Activated T-helper 17 cell treated with anti-CD3 and anti-CD28 coated beads, Interleukin-2, amount 50 U/mL, for 72 hours (primary cell): ENCODE measurements around the gene GLB1L2. TPM values are rescaled to one million over a fixed set of nuclear protein-coding genes. Genes with fewer than 3 reads are reported as not detected.

ENCODE experiments used
- ATAC-seq: fragments of 150-1000 bp; cut with Tn5 transposase; replicated peaks from 2 replicates; pipeline ENCODE4 v1.10.0; 2021; ENCODE audit warnings: mild to moderate bottlenecking, moderate library complexity
- H3K27ac Mint-ChIP-seq: one replicate; pipeline ENCODE4 v1.8.0; 2022; ENCODE audit warnings: mixed read lengths
- H3K27me3 Mint-ChIP-seq: one replicate; pipeline ENCODE4 v1.8.0; 2022; ENCODE audit warnings: mixed read lengths
- H3K36me3 Mint-ChIP-seq: one replicate; pipeline ENCODE4 v1.8.0; 2022; ENCODE audit warnings: low read depth, mild to moderate bottlenecking, mixed read lengths
- H3K4me1 Mint-ChIP-seq: one replicate; pipeline ENCODE4 v1.8.0; 2022; ENCODE audit warnings: mixed read lengths
- H3K4me3 Mint-ChIP-seq: one replicate; pipeline ENCODE4 v1.8.0; 2022; ENCODE audit warnings: mild to moderate bottlenecking, mixed read lengths
- H3K9me3 Mint-ChIP-seq: one replicate; pipeline ENCODE4 v1.8.0; 2022; ENCODE audit warnings: mixed read lengths
- total RNA-seq, 2 donors: library from RNA; stranded (reverse); gene quantifications; one replicate each; pipeline ENCODE4 v1.2.3, GENCODE V29; 2022

The GLB1L2 gene
- total RNA-seq, 2 donors from 2014 or later, result 2.0 to 4.0 TPM

DNA sequence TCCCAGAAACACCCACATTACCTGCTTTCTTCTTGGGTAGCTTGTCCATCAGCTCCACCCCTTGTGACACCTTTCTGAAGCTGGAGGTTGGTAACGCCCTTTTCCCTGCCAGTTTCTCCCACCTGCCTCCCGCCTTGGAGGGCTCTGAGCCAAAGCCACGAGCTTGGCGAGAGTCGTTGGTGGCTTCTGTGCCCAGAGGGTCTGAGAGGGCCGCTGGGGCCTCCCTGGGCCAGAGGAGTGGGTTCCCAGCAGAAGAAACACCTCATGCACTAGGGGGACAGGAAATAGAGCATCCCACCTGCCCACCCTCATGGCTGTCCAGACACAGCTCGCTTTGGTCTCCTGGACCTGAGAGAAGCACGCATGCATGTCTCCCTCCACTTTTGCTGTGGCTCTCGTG is 42.4 kb downstream of the GLB1L2 start:
- Mint-ChIP-seq H3K27ac (no peak overlapping the region), H3K9me3 (no peaks in the 10 kb centered on the region), H3K4me3 (no peak overlapping the region), H3K4me1 (no peaks in the 10 kb centered on the region), H3K27me3 (no peaks in the 10 kb centered on the region), H3K36me3 (no peaks in the 10 kb centered on the region)
- ATAC-seq, result no peak

- Mint-ChIP-seq H3K27me3 (no peaks in the 10 kb centered on the region), H3K36me3 (no peaks in the 10 kb centered on the region), H3K27ac (no peak overlapping the region), H3K4me3 (no peak overlapping the region), H3K9me3 (no peaks in the 10 kb centered on the region), H3K4me1 (no peaks in the 10 kb centered on the region)
- no peak for ATAC-seq
Measured at GRCh38 chr11:134374891-134375550, 43.2 kb downstream of the GLB1L2 start.

DNA sequence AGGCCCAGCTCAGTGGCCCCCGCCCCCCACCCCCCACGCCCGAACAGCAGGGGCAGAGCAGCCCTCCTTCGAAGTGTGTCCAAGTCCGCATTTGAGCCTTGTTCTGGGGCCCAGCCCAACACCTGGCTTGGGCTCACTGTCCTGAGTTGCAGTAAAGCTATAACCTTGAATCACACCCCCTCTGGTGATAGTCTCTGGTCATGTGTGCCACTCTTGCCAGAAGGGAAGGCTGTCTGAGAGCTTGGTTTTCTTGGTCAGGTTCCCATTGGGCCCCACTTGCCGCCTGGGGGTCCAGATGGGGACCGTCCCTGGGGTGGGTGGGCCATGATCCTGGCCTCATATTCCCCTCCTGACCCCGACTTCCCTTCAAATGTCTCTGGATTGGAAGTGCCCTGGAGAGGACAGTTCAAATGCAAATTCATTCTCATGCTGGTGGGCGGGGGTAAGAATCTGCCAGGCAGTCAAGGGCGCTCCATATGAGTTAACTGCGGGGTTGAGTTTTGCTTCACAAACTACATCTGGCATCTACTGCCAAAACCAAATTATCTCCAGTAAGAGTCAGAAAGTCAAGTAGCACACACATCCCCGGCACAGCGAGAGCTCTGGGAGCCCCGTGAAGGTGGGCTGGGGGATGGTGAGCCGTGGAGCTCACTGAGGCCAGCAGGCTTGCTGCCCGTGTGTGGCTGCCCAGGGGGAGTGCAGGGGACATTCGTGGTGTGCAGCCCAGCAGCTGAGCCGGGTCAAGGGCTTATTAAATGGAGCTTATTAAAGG is 44.5 kb downstream of the GLB1L2 start:
- ATAC-seq, result no peak
- H3K9me3 Mint-ChIP-seq, result no peaks in the 10 kb centered on the region
- H3K27ac Mint-ChIP-seq, result no peak overlapping the region
- H3K36me3 Mint-ChIP-seq, result no peaks in the 10 kb centered on the region
- no peak overlapping the region for H3K4me3 Mint-ChIP-seq
- H3K27me3 Mint-ChIP-seq, result no peaks in the 10 kb centered on the region
- H3K4me1 Mint-ChIP-seq, result no peaks in the 10 kb centered on the region

DNA sequence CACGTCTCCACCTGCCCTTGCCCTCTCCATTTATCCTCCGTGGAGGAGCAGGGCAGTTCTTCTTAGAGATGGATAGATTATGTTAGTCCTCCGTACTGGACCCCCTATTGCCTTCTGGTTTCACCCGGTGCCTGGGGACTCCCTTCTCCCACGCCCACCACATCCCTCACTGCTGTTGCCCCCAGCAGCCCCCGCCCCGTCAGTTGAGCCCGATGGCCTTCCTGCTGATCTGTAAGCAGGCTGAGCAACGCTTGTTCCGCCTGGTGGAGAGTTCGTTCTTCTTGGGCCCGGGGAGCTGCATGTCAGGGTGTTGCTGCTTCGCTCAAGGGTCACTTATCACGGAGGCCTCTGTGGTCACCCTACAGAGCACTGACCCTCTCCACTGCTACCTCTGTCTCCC is 46.1 kb downstream of the GLB1L2 start:
- Mint-ChIP-seq H3K4me1 (no peaks in the 10 kb centered on the region), H3K9me3 (no peaks in the 10 kb centered on the region), H3K27me3 (peaks cover 4% of the 10 kb centered on the region), H3K27ac (no peak overlapping the region), H3K4me3 (no peak overlapping the region), H3K36me3 (no peaks in the 10 kb centered on the region)
- no peak for ATAC-seq

DNA sequence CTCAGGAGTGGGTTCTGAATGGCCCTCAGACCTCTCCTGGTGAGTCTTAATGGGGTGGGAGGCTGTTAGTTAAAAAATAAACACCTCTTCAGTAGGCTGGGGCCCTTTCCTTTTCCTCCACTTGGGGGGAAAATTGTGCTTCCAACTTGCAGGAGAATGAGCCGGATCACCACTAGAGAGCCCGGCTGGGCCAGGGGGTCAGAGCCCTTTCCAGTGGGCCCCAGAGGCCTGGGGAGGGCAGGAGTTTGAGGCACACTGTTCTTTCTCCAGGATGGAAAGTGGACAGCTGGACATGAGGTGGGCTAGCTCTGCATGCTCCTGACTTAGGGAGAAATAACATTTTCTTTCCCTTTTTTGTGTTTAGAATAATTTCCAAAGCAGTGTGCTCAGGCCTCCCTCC is 47.5 kb downstream of the GLB1L2 start:
- Mint-ChIP-seq H3K4me1 (no peaks in the 10 kb centered on the region), H3K27me3 (peaks cover 7% of the 10 kb centered on the region), H3K4me3 (no peak overlapping the region), H3K9me3 (no peaks in the 10 kb centered on the region), H3K27ac (no peak overlapping the region), H3K36me3 (no peaks in the 10 kb centered on the region)
- ATAC-seq, result no peak

DNA sequence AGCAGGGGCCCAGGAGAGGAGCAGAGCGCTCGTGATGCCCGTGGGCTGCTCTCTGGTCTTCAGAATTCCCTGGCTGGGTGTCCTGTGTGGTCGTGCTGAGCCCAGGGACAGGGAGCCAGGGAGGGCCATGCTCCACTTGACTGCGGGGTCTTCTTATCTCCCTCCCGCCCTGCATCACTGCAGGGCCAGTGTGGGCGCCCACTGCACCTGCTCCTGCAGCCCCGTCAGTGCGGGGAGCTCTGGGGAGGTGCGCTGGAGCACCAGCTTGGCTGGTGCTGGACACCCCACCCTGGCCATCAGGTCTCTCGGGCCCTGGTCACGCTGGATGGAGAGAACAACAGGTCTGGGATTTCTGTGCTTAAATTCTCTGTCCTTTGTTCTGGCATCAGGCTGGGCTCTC is 48.4 kb downstream of the GLB1L2 start:
- H3K4me1 Mint-ChIP-seq, result no peaks in the 10 kb centered on the region
- no peaks in the 10 kb centered on the region for H3K36me3 Mint-ChIP-seq
- no peaks in the 10 kb centered on the region for H3K9me3 Mint-ChIP-seq
- no peak for ATAC-seq
- H3K4me3 Mint-ChIP-seq, result no peak overlapping the region
- no peak overlapping the region for H3K27ac Mint-ChIP-seq
- peaks cover 7% of the 10 kb centered on the region for H3K27me3 Mint-ChIP-seq

GRCh38 chr11:134380785-134381184 is 49.0 kb downstream of the GLB1L2 start:
- Mint-ChIP-seq H3K27me3 (peaks cover 7% of the 10 kb centered on the region), H3K27ac (no peak overlapping the region), H3K4me1 (peaks cover 2% of the 10 kb centered on the region), H3K9me3 (no peaks in the 10 kb centered on the region), H3K4me3 (no peak overlapping the region), H3K36me3 (no peaks in the 10 kb centered on the region)
- no peak for ATAC-seq

GRCh38 chr11:134382257-134382656 is 50.5 kb downstream of the GLB1L2 start:
- Mint-ChIP-seq H3K27ac (peak overlapping the region; percentile 26), H3K4me1 (peaks cover 16% of the 10 kb centered on the region), H3K9me3 (no peaks in the 10 kb centered on the region), H3K27me3 (peaks cover 7% of the 10 kb centered on the region), H3K36me3 (no peaks in the 10 kb centered on the region), H3K4me3 (no peak overlapping the region)
- no peak for ATAC-seq

- Mint-ChIP-seq H3K9me3 (no peaks in the 10 kb centered on the region), H3K27ac (no peak overlapping the region), H3K27me3 (peaks cover 7% of the 10 kb centered on the region), H3K36me3 (no peaks in the 10 kb centered on the region), H3K4me1 (peaks cover 19% of the 10 kb centered on the region), H3K4me3 (no peak overlapping the region)
- no peak for ATAC-seq
Measured at GRCh38 chr11:134382830-134383229, 51.0 kb downstream of the GLB1L2 start.

DNA sequence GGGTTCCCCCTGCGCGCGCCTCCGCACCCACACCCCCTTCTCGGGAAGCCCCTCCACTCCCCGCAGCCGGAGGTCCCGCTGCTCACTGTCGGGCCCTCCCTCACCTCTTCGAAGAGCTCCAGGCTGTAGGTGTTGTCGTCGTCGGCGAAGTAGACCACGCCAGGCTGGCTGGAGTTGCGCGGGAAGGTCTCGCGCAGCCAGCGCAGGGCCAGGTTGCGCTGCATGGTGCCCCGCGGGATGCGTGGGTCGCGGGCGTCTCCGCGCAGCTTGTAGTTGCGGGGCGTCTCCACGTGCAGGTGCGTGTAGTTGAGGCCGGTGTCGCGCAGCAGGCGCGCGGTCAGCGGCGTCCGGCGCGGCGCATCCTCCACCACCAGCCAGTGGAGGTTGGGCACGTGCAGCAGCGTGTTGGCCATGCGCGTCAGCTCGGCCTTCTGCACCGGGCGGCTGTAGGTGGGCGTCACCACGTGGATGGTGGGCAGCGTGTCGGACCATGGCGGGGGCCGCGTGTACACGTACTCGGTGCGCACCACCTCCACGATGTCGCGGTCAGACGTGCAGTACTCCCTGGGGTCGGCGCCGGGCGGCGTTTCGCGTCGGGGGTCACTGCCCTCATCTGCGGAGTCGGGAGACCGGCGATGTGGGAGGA is 51.9 kb downstream of the GLB1L2 start:
- H3K4me3 Mint-ChIP-seq, result no peak overlapping the region
- peaks cover 9% of the 10 kb centered on the region for H3K27me3 Mint-ChIP-seq
- H3K4me1 Mint-ChIP-seq, result peaks cover 19% of the 10 kb centered on the region
- no peaks in the 10 kb centered on the region for H3K9me3 Mint-ChIP-seq
- no peak overlapping the region for H3K27ac Mint-ChIP-seq
- ATAC-seq, result no peak
- no peaks in the 10 kb centered on the region for H3K36me3 Mint-ChIP-seq

GRCh38 chr11:134384406-134384805 is 52.6 kb downstream of the GLB1L2 start:
- no peak for ATAC-seq
- Mint-ChIP-seq H3K27ac (no peak overlapping the region), H3K4me1 (peaks cover 19% of the 10 kb centered on the region), H3K36me3 (no peaks in the 10 kb centered on the region), H3K4me3 (no peak overlapping the region), H3K27me3 (peaks cover 12% of the 10 kb centered on the region), H3K9me3 (no peaks in the 10 kb centered on the region)

GRCh38 chr11:134385171-134385570 is 53.4 kb downstream of the GLB1L2 start:
- Mint-ChIP-seq H3K4me1 (peaks cover 19% of the 10 kb centered on the region), H3K27ac (no peak overlapping the region), H3K36me3 (no peaks in the 10 kb centered on the region), H3K4me3 (no peak overlapping the region), H3K9me3 (no peaks in the 10 kb centered on the region), H3K27me3 (peaks cover 12% of the 10 kb centered on the region)
- ATAC-seq, result no peak

DNA sequence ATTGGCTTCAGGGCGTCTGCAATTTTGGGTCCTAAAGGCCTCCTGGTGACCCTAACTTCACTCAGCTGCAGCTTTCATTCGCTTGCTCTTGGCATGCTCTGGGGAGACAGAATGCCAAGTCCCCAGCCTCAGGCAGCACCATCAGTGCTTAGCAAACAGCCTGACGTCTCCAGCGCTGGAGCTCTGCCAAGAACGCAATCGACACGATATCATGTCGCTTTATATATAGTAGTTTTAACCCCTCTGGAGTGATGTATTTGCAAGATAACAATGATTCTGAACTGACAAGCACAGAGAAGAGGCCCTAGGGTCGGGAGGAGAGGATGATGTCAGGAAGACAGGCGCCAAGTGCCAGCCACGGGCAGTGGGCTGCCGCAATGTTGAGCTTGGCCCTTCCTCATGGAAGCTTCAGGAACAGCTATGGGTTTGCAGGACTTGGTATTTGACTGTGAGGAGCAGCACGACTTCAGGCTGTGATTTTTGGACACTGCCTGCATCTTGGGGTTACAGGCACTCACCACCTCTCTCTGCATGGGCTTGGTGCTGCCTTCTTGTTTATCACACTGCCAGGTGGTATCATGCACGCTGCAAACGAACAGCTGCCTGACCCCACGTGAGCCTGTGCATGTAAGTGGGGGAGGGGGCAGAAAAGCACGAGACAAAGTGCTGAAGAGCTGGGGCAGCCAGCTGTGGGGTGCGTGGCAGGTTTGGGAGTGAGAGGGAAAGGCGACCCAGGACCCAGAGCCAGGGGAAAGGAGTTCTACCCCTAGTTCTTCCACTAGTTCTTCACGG is 54.2 kb downstream of the GLB1L2 start:
- no peaks in the 10 kb centered on the region for H3K36me3 Mint-ChIP-seq
- no peak overlapping the region for H3K27ac Mint-ChIP-seq
- peaks cover 19% of the 10 kb centered on the region for H3K4me1 Mint-ChIP-seq
- H3K4me3 Mint-ChIP-seq, result peak overlapping the region; percentile 7
- peaks cover 12% of the 10 kb centered on the region for H3K27me3 Mint-ChIP-seq
- no peaks in the 10 kb centered on the region for H3K9me3 Mint-ChIP-seq
- ATAC-seq, result no peak

- ATAC-seq, result no peak
- Mint-ChIP-seq H3K27me3 (peaks cover 12% of the 10 kb centered on the region), H3K27ac (no peak overlapping the region), H3K9me3 (no peaks in the 10 kb centered on the region), H3K36me3 (no peaks in the 10 kb centered on the region), H3K4me3 (peak overlapping the region; percentile 7), H3K4me1 (peaks cover 19% of the 10 kb centered on the region)
Measured at GRCh38 chr11:134386945-134387344, 55.2 kb downstream of the GLB1L2 start.
